PC-9 (cell line): ENCODE results near the gene LIPG. TPM values are rescaled to one million over a fixed set of nuclear protein-coding genes. Genes with fewer than 3 reads are reported as not detected.

Source experiments
- BruUV-seq: library from RNA; stranded (reverse); fragments of 400-500 nt; replicated peaks from 2 replicates; lab custom pipeline; 2021; lab: Mats Ljungman, UMichigan
- CTCF ChIA-PET: fragments of 300-600 bp; sonication (Branson Sonifier 250); formaldehyde crosslinking; loops from one replicate; lab custom pipeline; 2022; ENCODE audit warnings: antibody characterized with exemption; lab: Charles Lee
- POLR2A ChIA-PET: fragments of 300-600 bp; sonication (Branson Sonifier 250); formaldehyde crosslinking; loops from one replicate; lab custom pipeline; 2022; ENCODE audit warnings: antibody characterized with exemption; ENCODE audit not compliant: unreplicated experiment; lab: Charles Lee
- DNase-seq, 2 experiments: peaks; one replicate each; pipeline versions ENCODE4 v3.0.0 to v3.0.0-alpha.2; 2015 to 2022; ENCODE audit warnings: mixed read lengths in 1 of 2
- H2AFZ ChIP-seq: fragments of 200-600 bp; sonication (generic); 2 replicates; pipeline ENCODE4 v1.8.1; 2017; ENCODE audit warnings: antibody characterized with exemption
- H3F3A ChIP-seq: fragments of 200-600 bp; sonication (generic); 2 replicates; pipeline ENCODE4 v1.8.1; 2017; ENCODE audit warnings: antibody characterized with exemption, mild to moderate bottlenecking, low read depth; ENCODE audit not compliant: insufficient read depth
- H3K27ac ChIP-seq: fragments of 200-600 bp; sonication (generic); 2 replicates; pipeline ENCODE4 v1.6.1; 2016; ENCODE audit warnings: mixed run types
- H3K27me3 ChIP-seq: fragments of 200-600 bp; sonication (generic); 2 replicates; pipeline ENCODE4 v1.6.1; 2016; ENCODE audit warnings: low read depth, mixed run types; ENCODE audit not compliant: insufficient read depth
- H3K36me3 ChIP-seq: fragments of 200-600 bp; sonication (generic); 2 replicates; pipeline ENCODE4 v1.6.1; 2016; ENCODE audit warnings: low read depth, mixed run types
- H3K4me1 ChIP-seq: fragments of 200-600 bp; sonication (generic); replicated peaks from 2 replicates; pipeline ENCODE4 v1.6.1; 2016; ENCODE audit warnings: mixed run types; ENCODE audit not compliant: insufficient read depth
- H3K4me2 ChIP-seq: fragments of 200-600 bp; sonication (generic); 2 replicates; pipeline ENCODE4 v1.6.1; 2017; ENCODE audit warnings: mixed run types
- H3K4me3 ChIP-seq: fragments of 200-600 bp; sonication (generic); 2 replicates; pipeline ENCODE4 v1.6.1; 2016; ENCODE audit warnings: mixed run types
- H3K79me2 ChIP-seq: fragments of 200-600 bp; sonication (generic); 2 replicates; pipeline ENCODE4 v1.6.1; 2017; ENCODE audit warnings: low read depth, mixed run types
- H3K9me2 ChIP-seq: fragments of 200-600 bp; sonication (generic); 2 replicates; pipeline ENCODE4 v1.8.1; 2017; ENCODE audit warnings: mild to moderate bottlenecking; ENCODE audit not compliant: insufficient read depth
- H3K9me3 ChIP-seq: fragments of 200-600 bp; sonication (generic); 2 replicates; pipeline ENCODE4 v1.8.1; 2016; ENCODE audit warnings: low read depth; ENCODE audit not compliant: insufficient read depth
- H4K20me1 ChIP-seq: fragments of 200-600 bp; sonication (generic); 2 replicates; pipeline ENCODE4 v1.8.1; 2017; ENCODE audit not compliant: insufficient read depth
- EZH2 ChIP-seq: fragments of 200-600 bp; sonication (generic); IDR thresholded peaks from 2 replicates; pipeline ENCODE4 v1.8.0; 2017; ENCODE audit warnings: antibody characterized with exemption, low read depth
- intact Hi-C: fragments of 100-400 bp; cut with micrococcal nuclease; formaldehyde crosslinking; loops from one replicate; pipeline ENCODE4 v1.10.0; 2022; ENCODE audit not compliant: unreplicated experiment
- total RNA-seq: library from RNA; stranded (reverse); gene quantifications from 2 replicates; pipeline ENCODE4 v1.2.3, GENCODE V29; 2021
- TF ChIP-seq, protein P1 (sequence below): fragments of 200-600 bp; sonication (generic); conservative IDR thresholded peaks from 2 replicates; pipeline ENCODE4 v1.6.1; 2017; ENCODE audit warnings: mixed run types, antibody characterized with exemption, mild to moderate bottlenecking, moderate library complexity

LIPG gene
- total RNA-seq, 1 experiment from 2014 or later = 30.9 TPM

DNA sequence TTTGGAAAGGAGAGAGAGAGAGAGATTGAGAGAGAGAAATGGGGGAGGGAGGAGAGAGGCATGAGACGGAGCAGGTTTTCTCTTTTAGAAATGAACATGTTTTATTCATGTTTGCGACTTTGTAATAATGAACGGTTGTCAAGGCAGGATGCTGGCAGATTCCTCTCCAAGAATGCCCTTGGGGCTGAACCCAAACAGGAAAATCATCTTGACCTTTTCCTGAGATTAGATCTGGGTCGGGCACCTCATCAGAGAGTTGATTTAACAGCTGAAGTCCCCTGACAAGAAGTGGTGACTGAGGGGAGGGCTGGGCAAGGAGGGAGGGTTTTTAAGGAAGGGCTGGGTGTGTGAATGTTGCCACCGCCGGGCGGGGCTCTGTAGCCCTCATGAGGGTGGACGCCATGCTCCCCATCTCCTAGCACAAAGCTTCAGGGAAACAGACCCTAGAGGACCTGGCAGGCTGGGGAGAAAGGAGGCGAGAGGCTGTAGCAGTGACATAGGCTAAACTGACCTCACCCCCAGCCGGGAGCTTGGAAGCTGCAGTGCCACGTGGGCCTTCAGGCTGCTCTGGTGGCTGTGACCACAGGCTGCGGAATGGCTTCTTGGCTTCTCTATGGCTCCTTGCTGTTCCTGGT lies 60.0 kb downstream of the LIPG start:
- H3K27me3 ChIP-seq = no peaks in the 10 kb centered on the region
- no peaks in the 10 kb centered on the region for H3K9me2 ChIP-seq
- H3K36me3 ChIP-seq = no peaks in the 10 kb centered on the region
- H3K4me3 ChIP-seq = no peak overlapping the region
- H3K27ac ChIP-seq = no peak overlapping the region
- peaks cover 26% of the 10 kb centered on the region for H3K4me1 ChIP-seq
- no peak for TF ChIP-seq EZH2
- TF ChIP-seq, protein P1, sequence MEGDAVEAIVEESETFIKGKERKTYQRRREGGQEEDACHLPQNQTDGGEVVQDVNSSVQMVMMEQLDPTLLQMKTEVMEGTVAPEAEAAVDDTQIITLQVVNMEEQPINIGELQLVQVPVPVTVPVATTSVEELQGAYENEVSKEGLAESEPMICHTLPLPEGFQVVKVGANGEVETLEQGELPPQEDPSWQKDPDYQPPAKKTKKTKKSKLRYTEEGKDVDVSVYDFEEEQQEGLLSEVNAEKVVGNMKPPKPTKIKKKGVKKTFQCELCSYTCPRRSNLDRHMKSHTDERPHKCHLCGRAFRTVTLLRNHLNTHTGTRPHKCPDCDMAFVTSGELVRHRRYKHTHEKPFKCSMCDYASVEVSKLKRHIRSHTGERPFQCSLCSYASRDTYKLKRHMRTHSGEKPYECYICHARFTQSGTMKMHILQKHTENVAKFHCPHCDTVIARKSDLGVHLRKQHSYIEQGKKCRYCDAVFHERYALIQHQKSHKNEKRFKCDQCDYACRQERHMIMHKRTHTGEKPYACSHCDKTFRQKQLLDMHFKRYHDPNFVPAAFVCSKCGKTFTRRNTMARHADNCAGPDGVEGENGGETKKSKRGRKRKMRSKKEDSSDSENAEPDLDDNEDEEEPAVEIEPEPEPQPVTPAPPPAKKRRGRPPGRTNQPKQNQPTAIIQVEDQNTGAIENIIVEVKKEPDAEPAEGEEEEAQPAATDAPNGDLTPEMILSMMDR = no peak
- ChIA-PET CTCF (no interaction called here), POLR2A (no interaction called here)
- no peaks in the 10 kb centered on the region for H4K20me1 ChIP-seq
- no peaks in the 10 kb centered on the region for H3K9me3 ChIP-seq
- intact Hi-C loops = no loop called here
- no peak overlapping the region for H3K4me2 ChIP-seq
- DNase-seq = no peak
- no peak overlapping the region for H2AFZ ChIP-seq
- peaks cover 12% of the 10 kb centered on the region; the same call in 1 of the 2 replicates for H3F3A ChIP-seq
- no TSS peak for BruUV-seq
- no peaks in the 10 kb centered on the region for H3K79me2 ChIP-seq

DNA sequence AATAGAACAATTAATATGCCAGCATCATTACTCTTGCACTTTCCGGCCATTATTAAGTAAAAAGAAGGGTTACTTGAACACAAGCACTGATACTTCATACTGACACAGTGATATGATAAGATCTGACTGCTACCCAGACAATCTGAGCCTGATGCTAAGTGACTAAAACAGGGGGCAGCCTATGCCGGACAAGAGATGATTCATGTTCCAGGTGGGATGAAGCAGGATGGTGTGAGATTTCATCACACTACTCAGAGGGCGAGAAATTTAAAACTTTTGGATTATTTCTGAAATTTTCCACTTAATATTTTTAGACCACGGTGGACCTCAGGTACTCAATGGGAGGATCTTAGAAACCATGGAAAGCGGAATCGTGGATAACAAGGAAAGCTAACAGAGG lies 61.7 kb downstream of the LIPG start:
- Histone ChIP-seq H2AFZ (no peak overlapping the region), H3K79me2 (no peaks in the 10 kb centered on the region), H3K36me3 (no peaks in the 10 kb centered on the region), H3K27ac (no peak overlapping the region), H3K4me1 (peaks cover 38% of the 10 kb centered on the region), H3K27me3 (no peaks in the 10 kb centered on the region), H3K9me2 (no peaks in the 10 kb centered on the region), H3K9me3 (no peaks in the 10 kb centered on the region), H3F3A (peaks cover 12% of the 10 kb centered on the region; the same call in 1 of the 2 replicates), H3K4me2 (no peak overlapping the region), H3K4me3 (no peak overlapping the region), H4K20me1 (no peaks in the 10 kb centered on the region)
- ChIA-PET CTCF (no interaction called here), POLR2A (no interaction called here)
- BruUV-seq = no TSS peak
- TF ChIP-seq, protein P1 = no peak
- no peak for TF ChIP-seq EZH2
- DNase-seq = no peak
- intact Hi-C loops = no loop called here

DNA sequence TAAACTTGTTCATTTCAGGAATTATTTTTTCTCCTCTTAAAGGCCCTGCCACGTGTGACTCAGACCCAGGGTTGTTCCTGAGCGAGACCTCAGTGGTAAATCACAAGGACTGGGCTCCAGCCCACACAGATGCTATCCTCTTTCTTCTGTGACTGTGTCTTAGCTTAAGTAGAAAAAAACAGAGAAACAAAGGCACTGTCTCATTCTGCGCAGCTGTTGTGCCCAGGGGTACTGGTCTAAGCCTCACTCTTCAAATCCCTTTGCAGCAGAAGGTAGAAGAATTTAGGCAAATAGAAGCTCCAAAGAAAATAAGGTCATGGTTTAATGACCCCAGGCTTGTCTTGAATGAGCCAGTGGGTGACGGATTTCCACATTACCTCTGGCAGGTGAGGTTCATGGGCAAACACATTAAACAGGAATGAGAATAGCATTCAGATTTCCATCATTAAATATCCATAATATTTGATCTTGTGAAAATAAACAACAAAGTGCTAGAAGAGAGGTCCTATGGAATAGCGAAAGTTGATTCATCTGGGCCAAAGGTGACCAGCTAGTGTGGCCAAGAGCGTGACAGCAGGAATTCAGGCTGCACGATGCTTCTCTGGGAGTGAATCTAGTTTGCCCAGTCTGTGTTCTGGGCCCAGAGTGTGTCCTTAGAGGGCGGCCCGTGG lies 63.3 kb downstream of the LIPG start:
- Histone ChIP-seq H2AFZ (peak overlapping the region; percentile 17; the same call in 1 of the 2 replicates), H3K9me2 (no peaks in the 10 kb centered on the region), H3K79me2 (no peaks in the 10 kb centered on the region), H3K9me3 (no peaks in the 10 kb centered on the region), H3K27me3 (no peaks in the 10 kb centered on the region), H3K4me1 (peaks cover 54% of the 10 kb centered on the region), H3K4me3 (no peak overlapping the region), H3F3A (peaks cover 12% of the 10 kb centered on the region; the same call in 1 of the 2 replicates), H3K4me2 (peak overlapping the region; percentile 65), H4K20me1 (no peaks in the 10 kb centered on the region), H3K36me3 (no peaks in the 10 kb centered on the region), H3K27ac (peak overlapping the region; percentile 86)
- TF ChIP-seq, protein P1 = no peak
- no peak for TF ChIP-seq EZH2
- intact Hi-C loops = no loop called here
- POLR2A ChIA-PET = interaction anchor here (0.6 kb wide), 1 partner anchor 17 kb away, joined by 3 read pairs; no protein-coding TSS in a partner anchor
- CTCF ChIA-PET = interaction anchor here (0.6 kb wide), 1 partner anchor 233 kb away, joined by 3 read pairs; no protein-coding TSS in a partner anchor
- peak; percentile 35 to 91 for DNase-seq
- BruUV-seq = no TSS peak
